GM12878 (cell line): Measurements from ENCODE around the gene NRN1L. TPM values are rescaled to one million over a fixed set of nuclear protein-coding genes. Genes with fewer than 3 reads are reported as not detected.

Experiments used
- ATAC-seq: fragments of 200-7000 bp; cut with Tn5 transposase; 3 replicates; pipeline ENCODE4 v1.9.1; 2020; ENCODE audit warnings: mild to moderate bottlenecking, moderate library complexity
- BruUV-seq: library from RNA; stranded (reverse); fragments of 400-500 nt; replicated peaks from 2 replicates; lab custom pipeline; 2021; lab: Mats Ljungman, UMichigan
- CTCF ChIA-PET: fragments of 300-600 bp; sonication (Branson Sonifier 250); formaldehyde crosslinking; extraction: SDS; loops from one replicate; lab custom pipeline; 2021; ENCODE audit warnings: inconsistent platforms; lab: Yijun Ruan, JAX
- POLR2A ChIA-PET: fragments of 350-600 bp; formaldehyde crosslinking; extraction: SDS; loops from one replicate; lab custom pipeline; 2021; ENCODE audit warnings: inconsistent platforms; lab: Charles Lee
- RAD21 ChIA-PET: fragments of 300-600 bp; sonication (Branson Sonifier 250); formaldehyde crosslinking; loops from one replicate; lab custom pipeline; 2023; ENCODE audit warnings: antibody characterized with exemption; ENCODE audit not compliant: unreplicated experiment; lab: Charles Lee
- SMC1A ChIA-PET: fragments of 300-600 bp; sonication (Branson Sonifier 250); formaldehyde crosslinking; loops from one replicate; lab custom pipeline; 2023; ENCODE audit not compliant: unreplicated experiment, uncharacterized antibody; lab: Charles Lee
- DNase-seq: peaks from one replicate; pipeline ENCODE4 v3.0.0-alpha.2; 2011; ENCODE audit warnings: low read depth, low spot score
- FAIRE-seq: peaks from 3 replicates; lab custom pipeline; 2011; peaks lifted over from hg19 to GRCh38; lab: Jason Lieb, UNC
- H2AFZ ChIP-seq: 2 replicates; pipeline ENCODE4 v1.6.0; 2011; ENCODE audit warnings: low read depth, low read length, control low read depth; ENCODE audit not compliant: control insufficient read depth
- H3K27ac ChIP-seq: 2 replicates; pipeline ENCODE4 v1.5.1; 2011; ENCODE audit warnings: control low read depth; ENCODE audit not compliant: control insufficient read depth, insufficient read depth
- H3K27me3 ChIP-seq, 2 experiments: replicated peaks in 1 of 2; 2 replicates each; pipeline versions ENCODE4 v1.6.0 to v1.6.1; 2011; ENCODE audit warnings: low read length in 1 of 2; ENCODE audit not compliant: control insufficient read depth in 2 of 2, insufficient read depth in 2 of 2
- H3K36me3 ChIP-seq, 2 experiments: 2 replicates each; pipeline ENCODE4 v1.5.1; 2011; ENCODE audit warnings: low read length in 1 of 2; ENCODE audit not compliant: control insufficient read depth in 2 of 2, insufficient read depth in 2 of 2
- H3K4me1 ChIP-seq: 2 replicates; pipeline ENCODE4 v1.6.1; 2011; ENCODE audit warnings: mild to moderate bottlenecking, low read length, moderate library complexity, mixed read lengths; ENCODE audit not compliant: control insufficient read depth, insufficient read depth
- H3K4me2 ChIP-seq: 2 replicates; pipeline ENCODE4 v1.6.0; 2011; ENCODE audit warnings: control low read depth; ENCODE audit not compliant: control insufficient read depth, insufficient read depth
- H3K4me3 ChIP-seq: fragments of 200-600 bp; sonication (generic); 2 replicates; pipeline ENCODE4 v1.5.1; 2016
- H3K79me2 ChIP-seq: 2 replicates; pipeline ENCODE4 v1.6.0; 2011; ENCODE audit warnings: low read length; ENCODE audit not compliant: control insufficient read depth, insufficient read depth
- H3K9ac ChIP-seq: 2 replicates; pipeline ENCODE4 v1.8.0; 2011; ENCODE audit warnings: low read length, control low read depth, mixed read lengths; ENCODE audit not compliant: control insufficient read depth, insufficient read depth
- H3K9me3 ChIP-seq: replicated peaks from 3 replicates; pipeline ENCODE4 v1.5.1; 2011; ENCODE audit warnings: mild to moderate bottlenecking, low read length; ENCODE audit not compliant: control insufficient read depth, insufficient read depth
- H4K20me1 ChIP-seq: 2 replicates; pipeline ENCODE4 v1.6.0; 2011; ENCODE audit not compliant: control insufficient read depth, insufficient read depth
- ASH2L ChIP-seq: fragments of 300-600, 200-600 bp; sonication (generic); IDR thresholded peaks from 2 replicates; pipeline ENCODE4 v1.6.1; 2017; ENCODE audit warnings: low read depth, mild to moderate bottlenecking, borderline replicate concordance
- ATF2 ChIP-seq: IDR thresholded peaks from 2 replicates; pipeline ENCODE4 v1.6.1; 2012; ENCODE audit warnings: low read length, inconsistent platforms
- CTCF ChIP-seq, 3 experiments: IDR thresholded peaks in 2 of 3; conservative IDR thresholded peaks in 1 of 3; 2 replicates each; pipeline ENCODE4 v1.5.1; 2011; ENCODE audit warnings: low read depth in 3 of 3, low read length in 3 of 3, mild to moderate bottlenecking in 3 of 3, control low read depth in 2 of 3, moderate library complexity in 2 of 3, inconsistent platforms in 1 of 3, mixed read lengths in 1 of 3; ENCODE audit not compliant: control insufficient read depth in 2 of 3, insufficient read depth in 1 of 3; ENCODE audit errors: extremely low read depth in 1 of 3
- CUX1 ChIP-seq: IDR thresholded peaks from 2 replicates; pipeline ENCODE4 v1.6.1; 2012; ENCODE audit warnings: improper control_type of control experiment, low read depth, low read length; ENCODE audit not compliant: insufficient replicate concordance
- IRF3 ChIP-seq: fragments of 450-650 bp; IDR thresholded peaks from 2 replicates; pipeline ENCODE4 v1.6.1; 2014; ENCODE audit warnings: mild to moderate bottlenecking
- RB1 ChIP-seq: fragments of 450-650 bp; formaldehyde crosslinking; IDR thresholded peaks from 2 replicates; pipeline ENCODE4 v1.6.1; 2017; ENCODE audit warnings: mild to moderate bottlenecking, borderline replicate concordance
- SUPT20H ChIP-seq: IDR thresholded peaks from 2 replicates; pipeline ENCODE4 v1.6.1; 2011; ENCODE audit warnings: low read depth, mild to moderate bottlenecking, low read length, moderate library complexity, borderline replicate concordance; ENCODE audit not compliant: control insufficient read depth
- ZBTB33 ChIP-seq: fragments of 450-650 bp; IDR thresholded peaks from 2 replicates; pipeline ENCODE4 v1.6.1; 2017; ENCODE audit warnings: mild to moderate bottlenecking
- WGBS: methylation state at CpG from one replicate; pipeline ENCODE4 v1.1.6; 2016; ENCODE audit warnings: low lambda C conversion rate; ENCODE audit not compliant: insufficient replicate concordance, insufficient coverage; ENCODE audit errors: missing lambda C conversion rate; 5-methylcytosine and 5-hydroxymethylcytosine counted together
- in situ Hi-C: fragments of 300-500 bp; cut with MboI; formaldehyde crosslinking; loops from 9 replicates; pipeline ENCODE4 v1.14.3; 2018; ENCODE audit warnings: mixed read lengths
- intact Hi-C: fragments of 100-400 bp; cut with micrococcal nuclease; formaldehyde crosslinking; loops from one replicate; pipeline ENCODE4 v1.14.2; 2022; ENCODE audit not compliant: unreplicated experiment
- polyA plus RNA-seq, 11 experiments: library from polyadenylated mRNA; depleted of rRNA in 4 of 11; unstranded in 6 of 11; stranded (reverse) in 5 of 11; fragments of >200 nt; fragmentation: Nextera tagmentation in 4 of 11; fragmentation: Illumina TruSeq in 1 of 11; extraction: Ambion mirVana in 4 of 11; extraction: Trizol in 1 of 11; gene quantifications; 1 replicate in 1 of 11; 2 replicates in 10 of 11; pipeline versions ENCODE4 v1.2.1 to v1.2.3, GENCODE V29; 2011 to 2016; ENCODE audit warnings: inconsistent platforms in 2 of 11, missing spikeins in 2 of 11, low read depth in 1 of 11
- total RNA-seq, 4 experiments: library from RNA; depleted of rRNA in 3 of 4; stranded (reverse); fragments of >200 nt in 3 of 4; fragmentation: Illumina TruSeq in 1 of 4; extraction: Trizol in 1 of 4; gene quantifications; 2 replicates each; pipeline versions ENCODE4 v1.2.1 to v1.2.3, GENCODE V29; 2013 to 2021

NRN1L gene
- total and polyA plus RNA-seq, 10 of the 15 experiments (the other 5 are each of a cell fraction or from before 2014, with no cell fraction given), result 0.11 to 0.99 (median 0.28) TPM; not detected in 3

GRCh38 chr16:67864594-67864993, 20.1 kb upstream of the NRN1L start (continued):
- no peak for TF ChIP-seq ZBTB33
- no peak for TF ChIP-seq IRF3
- TF ChIP-seq SUPT20H, result no peak
- no peak for TF ChIP-seq ATF2
- TF ChIP-seq ASH2L, result no peak

GRCh38 chr16:67865318-67865717, 19.4 kb upstream of the NRN1L start:
- Histone ChIP-seq H3K36me3 (peaks cover 20 to 33% of the 10 kb centered on the region in 2 experiments), H3K4me3 (no peak overlapping the region), H3K27me3 (no peaks in the 10 kb centered on the region), H3K79me2 (peaks cover 21% of the 10 kb centered on the region), H3K9me3 (no peaks in the 10 kb centered on the region), H2AFZ (no peak overlapping the region), H3K9ac (no peak overlapping the region), H3K4me1 (no peaks in the 10 kb centered on the region), H3K27ac (no peak overlapping the region), H4K20me1 (0 out of 2 replicates have a peak, but pooled peaks cover 9% of the 10 kb centered on the region), H3K4me2 (no peak overlapping the region)
- peak; percentile 92 for ATAC-seq
- ChIA-PET POLR2A (interaction anchor here (0.6 to 0.7 kb wide), 2 partner anchors 405 to 540 kb away, joined by 3 read pairs; no protein-coding TSS in a partner anchor), SMC1A (interaction anchor here (1.0 to 1.5 kb wide), 4 partner anchors 27 to 193 kb away, joined by 3 to 5 read pairs (median 4); no protein-coding TSS in a partner anchor), RAD21 (interaction anchor here (0.6 to 2.1 kb wide), 6 partner anchors 20 to 344 kb away, joined by 3 to 12 read pairs (median 3); no protein-coding TSS in a partner anchor), CTCF (interaction anchor here (0.7 to 6.5 kb wide), 8 partner anchors 13 to 193 kb away, joined by 3 to 53 read pairs (median 3); no protein-coding TSS in a partner anchor)
- BruUV-seq, result no TSS peak
- WGBS, result 100% methylated on average over 2 of the region's 2 CpGs
- no peak for FAIRE-seq
- no peak for DNase-seq
- in situ Hi-C loops (no loop called here), intact Hi-C loops (loop anchor here (1.0 kb wide), 1 partner anchor 49 kb away; no protein-coding TSS in a partner anchor)
- TF ChIP-seq CTCF (IDR thresholded peaks at IDR 0.05 in 2 of 3, conservative IDR thresholded peaks at IDR 0.05 in 1 of 3; ENCODE audit: control insufficient read depth in 2 of 3, extremely low read depth in 1 of 3, insufficient read depth in 1 of 3, low read depth in 3 of 3, low read length in 3 of 3), result peak; percentile 51 to 62 (median 56); a peak in 5 of 6 replicates
- no peak for TF ChIP-seq ASH2L
- no peak for TF ChIP-seq RB1
- no peak for TF ChIP-seq CUX1
